GM21526 (cell line): ENCODE data around the gene UTY.
"Not testable (repeated sequence)": the region's sequence is repeated elsewhere in the genome, so short reads cannot be mapped to it uniquely, and the experiment has no call there.

Experiments
- ATAC-seq: cut with Tn5 transposase; IDR thresholded peaks from one replicate; pipeline ENCODE4 v1.9.1; 2021; ENCODE audit warnings: moderate library complexity; ENCODE audit not compliant: unreplicated experiment, low FRiP score

Gene UTY

DNA sequence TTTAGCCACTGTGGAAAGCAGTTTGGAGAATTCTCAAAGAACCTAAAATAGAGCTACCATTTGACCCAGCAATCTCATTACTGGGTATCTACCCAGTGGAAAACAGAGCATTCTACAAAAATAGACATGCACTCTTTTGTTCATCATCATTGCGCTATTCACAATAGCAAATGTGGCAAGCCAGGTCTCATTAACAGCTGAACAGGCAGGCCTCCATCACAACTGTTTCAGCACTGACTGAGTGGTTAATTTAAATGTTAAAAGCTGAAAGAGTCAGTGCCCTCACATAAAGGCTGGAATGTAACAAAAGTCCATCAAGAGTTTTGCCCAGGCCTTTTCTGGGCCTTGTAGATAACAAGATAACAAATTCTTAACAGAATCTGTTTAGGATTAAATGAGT, 166.9 kb downstream of the UTY start:
- ATAC-seq, result no peak

DNA sequence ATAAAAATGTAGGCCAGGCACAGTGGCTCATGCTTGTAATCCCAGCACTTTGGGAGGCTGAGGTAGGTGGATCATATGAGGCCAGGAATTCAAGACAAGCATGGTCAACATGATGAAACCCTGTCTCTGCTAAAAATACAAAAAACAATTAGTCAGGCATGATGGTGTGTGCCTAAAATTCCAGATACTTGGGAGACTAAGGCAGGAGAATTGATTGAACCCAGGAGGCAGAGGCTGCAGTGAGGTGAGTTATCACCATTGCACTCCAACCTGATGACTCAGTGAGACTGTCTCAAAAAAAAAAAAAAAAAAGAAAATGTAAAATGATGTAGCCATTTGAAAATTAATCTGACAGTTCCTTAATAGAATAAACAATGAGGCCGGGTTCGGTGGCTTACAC, 171.9 kb downstream of the UTY start:
- no peak for ATAC-seq

DNA sequence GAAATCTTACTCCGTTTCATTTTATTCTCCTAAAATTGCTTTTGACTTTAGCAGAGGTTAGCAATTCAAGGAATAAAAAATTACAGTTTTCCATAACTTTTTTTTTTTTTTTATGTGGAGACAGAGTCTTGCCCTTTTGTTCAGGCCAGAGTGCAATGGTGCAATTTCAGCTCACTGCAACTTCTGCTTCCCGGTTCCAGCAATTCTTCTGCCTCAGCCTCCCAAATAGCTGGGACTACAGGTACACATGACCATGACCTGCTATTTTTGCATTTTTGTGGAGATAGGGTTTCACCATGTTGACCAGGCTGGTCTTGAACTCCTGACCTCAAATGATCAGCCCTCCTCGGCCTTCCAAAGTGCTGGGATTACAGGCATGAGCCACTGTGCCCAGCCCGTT, 179.0 kb downstream of the UTY start:
- no peak for ATAC-seq

DNA sequence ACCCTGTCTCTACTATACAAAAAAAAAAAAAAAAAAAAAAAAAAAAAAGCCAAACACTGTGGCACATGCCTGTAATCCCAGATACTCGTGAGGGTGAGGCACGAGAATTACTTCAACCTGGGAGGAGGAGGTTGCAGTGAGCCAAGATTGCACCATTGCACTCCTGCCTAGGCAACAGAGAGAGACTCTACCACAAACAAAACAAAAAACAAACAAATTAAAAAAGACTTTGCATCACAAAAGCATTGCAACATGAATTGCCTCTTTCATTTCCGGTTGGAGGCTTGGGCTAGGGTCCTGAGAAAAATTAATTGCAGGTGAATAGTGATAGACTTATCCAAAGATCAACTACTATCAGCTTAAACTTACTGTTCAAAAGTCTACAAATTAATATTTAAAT, 180.4 kb downstream of the UTY start:
- ATAC-seq, result no peak

DNA sequence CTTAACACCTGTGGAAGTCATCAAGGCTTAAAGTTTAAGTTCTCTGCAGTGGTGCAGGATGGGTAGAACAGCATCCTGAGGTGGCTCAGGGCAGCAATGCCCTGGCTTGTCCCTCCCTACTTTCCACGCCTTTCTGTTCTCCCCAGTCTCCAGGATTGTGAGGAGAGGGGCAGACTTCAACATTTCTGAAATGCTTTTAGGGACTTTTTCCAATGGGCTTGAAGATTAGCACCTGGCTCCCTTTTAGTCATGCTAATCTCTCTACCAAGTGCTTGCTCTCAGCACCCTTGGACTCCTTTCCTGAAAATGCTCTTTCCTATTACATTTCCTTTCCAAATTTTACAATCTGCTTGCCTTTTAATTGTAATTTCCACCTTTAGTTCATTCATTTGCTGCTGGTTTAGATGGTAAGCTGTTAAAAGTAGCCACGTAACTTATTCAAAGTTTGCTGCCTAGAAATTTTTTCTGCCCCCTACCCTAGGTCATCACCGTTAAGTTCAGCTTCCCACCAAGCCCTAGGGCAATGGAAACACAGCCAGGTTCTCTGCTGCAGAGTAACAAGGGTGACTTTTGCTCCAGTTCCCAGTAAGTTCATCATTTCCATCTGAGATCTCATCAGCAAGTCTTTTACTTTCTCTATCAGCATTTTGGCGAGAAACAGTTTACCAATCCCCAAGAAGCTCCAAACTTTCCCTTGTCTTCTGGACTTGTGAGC, 183.5 kb downstream of the UTY start:
- ATAC-seq, result no peak

DNA sequence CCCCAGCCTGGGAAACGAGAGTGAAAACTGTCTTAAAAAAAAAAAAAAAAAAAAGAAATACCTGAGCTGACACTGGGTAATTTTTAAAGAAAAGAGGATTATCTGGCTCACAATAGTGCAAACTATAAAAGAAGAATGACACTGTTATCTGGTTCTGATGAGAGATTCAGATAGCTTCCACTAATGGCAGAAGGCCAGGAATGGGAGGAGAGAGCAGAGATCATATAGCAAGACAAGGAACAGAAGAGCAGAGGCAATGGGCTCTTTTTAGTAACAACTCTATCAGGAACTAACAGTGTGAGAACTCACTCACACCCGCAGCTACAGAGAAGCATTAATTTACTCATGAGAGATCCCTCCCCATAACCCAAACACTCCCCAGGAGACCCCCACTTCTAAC, 184.8 kb downstream of the UTY start:
- no peak for ATAC-seq

DNA sequence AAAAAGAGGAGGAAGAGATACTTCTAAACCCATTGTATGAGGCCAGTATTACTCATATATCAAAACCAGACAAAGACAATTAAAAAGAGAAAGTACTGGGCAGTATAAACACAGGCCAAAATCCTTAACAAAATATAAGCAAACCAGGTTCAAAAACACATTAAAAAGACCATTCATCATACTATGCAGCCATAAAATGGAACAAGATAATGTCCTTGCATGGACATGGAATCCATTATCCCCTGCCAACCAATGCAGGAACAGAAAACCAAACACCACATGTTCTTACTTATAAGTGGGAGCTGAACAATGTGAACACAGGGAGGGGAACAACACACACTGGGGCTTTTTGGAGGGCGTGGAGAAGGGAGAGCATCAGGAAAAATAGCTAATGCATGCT, 188.6 kb downstream of the UTY start:
- ATAC-seq, result no peak

DNA sequence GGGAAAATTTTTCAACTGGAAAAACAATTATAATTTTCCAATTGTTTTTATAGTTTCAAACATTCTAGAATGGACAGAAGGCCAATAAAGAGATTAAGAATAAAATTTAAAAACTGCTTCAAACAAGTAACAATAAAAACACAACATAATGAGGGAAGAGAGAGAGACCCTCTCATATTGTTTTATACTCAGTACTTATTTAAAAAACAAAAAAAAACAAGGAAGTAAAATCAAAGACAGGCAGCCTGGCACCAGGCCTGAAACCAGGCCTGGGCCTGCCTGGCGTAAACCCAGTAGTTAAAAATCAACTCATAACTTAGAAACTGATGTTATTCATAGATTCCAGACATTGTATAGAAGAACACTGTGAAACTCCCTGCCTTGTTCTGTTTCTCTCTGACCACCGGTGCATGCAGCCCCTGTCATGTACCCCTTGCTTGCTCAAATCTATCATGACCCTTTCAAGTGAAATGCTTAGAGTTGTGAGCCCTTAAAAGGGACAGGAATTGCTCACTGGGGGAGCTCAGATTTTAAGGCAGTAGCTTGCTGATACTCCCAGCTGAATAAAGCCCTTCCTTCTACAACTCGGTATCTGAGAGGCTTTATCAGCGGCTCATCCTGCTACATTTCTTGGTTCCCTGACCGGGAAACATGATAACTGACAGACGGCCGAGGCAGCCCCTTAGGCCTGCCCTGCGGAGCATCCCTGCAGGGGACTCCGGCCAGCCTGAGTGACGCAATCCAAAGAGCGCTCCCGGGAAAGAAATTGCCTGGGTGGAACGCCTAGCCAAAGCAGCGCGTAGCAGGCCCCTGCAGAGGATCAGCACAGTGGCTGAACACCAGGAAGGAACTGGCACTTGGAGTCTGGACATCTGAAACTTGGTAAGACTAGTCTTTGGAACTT, 197.4 kb downstream of the UTY start:
- not testable (repeated sequence) for ATAC-seq

DNA sequence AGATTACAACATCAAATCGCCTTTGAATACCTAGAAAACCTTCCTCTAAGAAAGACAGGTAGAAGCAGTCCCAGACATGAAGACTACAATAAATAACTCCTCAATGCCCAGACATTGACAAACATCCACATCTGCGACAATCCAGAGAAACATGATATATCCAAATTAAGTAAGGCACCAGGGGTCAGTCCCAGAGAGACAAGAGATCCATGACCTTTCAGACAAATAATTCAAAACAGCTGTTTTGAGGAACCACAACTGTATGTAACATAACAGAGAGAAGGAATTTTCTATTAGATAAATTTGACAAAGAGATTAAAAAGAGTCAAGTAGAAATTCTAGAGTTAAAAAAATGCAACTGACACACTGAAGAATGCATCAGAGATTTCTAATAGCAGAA, 200.3 kb downstream of the UTY start:
- ATAC-seq, result no peak

DNA sequence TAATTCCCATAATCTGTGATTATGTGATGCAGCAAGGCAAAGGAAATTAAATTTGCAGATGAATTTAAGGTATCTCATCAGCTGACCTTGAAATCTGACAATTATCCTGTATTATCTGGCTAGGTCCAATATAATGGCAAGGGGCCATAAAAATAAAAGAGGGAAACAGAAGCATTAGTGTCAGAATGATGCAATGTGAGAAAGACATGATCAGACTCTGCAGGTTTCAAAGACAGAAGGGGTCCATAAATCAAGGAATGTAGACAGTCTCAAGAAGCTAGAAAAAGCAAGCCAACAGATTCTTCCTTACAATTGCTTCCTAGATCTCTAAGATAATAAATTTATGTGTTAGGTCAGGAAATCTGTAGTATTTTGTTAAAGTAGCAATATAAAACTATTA, 208.1 kb downstream of the UTY start:
- no peak for ATAC-seq

DNA sequence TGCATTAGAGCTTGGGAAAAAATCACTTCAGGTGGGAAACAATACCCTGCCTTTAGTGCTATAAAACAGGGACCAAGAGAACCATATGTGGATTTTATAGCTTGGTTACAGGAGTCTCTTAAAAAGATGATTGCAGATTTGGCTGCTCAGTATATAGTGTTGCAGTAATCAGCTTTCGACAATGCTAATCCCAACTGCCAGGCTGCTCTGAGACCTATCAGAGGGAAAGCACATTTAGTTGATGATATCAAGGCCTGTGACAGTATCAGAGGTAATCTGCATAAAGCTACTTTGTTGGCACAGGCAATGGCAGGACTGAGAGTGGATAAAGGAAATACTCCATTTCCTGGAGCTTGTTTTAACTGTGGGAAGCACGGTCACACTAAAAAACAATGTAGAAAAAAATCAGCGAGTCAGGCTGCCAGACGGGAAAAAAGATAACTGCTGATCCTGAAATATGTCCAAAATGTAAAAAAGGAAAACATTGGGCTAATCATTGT, 225.8 kb downstream of the UTY start:
- ATAC-seq, result not testable (repeated sequence)

DNA sequence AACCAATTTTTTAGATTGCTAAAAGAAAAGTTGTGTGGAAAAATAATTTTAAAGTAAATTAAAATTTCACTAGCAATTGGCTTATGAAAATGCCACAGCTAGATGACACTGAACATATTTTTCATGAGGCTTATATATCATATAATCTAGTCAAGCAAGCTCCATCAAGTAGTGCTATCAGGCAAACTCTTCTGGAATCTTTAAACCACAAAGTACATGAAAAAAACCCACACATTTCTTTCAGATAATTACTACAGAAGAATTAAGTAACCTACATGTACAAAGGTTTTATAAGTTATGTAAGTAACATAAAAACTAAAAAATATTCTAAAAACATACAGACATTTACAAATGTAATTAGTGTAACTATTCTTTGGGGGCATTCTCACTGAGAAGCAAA, 229.4 kb downstream of the UTY start:
- no peak for ATAC-seq

DNA sequence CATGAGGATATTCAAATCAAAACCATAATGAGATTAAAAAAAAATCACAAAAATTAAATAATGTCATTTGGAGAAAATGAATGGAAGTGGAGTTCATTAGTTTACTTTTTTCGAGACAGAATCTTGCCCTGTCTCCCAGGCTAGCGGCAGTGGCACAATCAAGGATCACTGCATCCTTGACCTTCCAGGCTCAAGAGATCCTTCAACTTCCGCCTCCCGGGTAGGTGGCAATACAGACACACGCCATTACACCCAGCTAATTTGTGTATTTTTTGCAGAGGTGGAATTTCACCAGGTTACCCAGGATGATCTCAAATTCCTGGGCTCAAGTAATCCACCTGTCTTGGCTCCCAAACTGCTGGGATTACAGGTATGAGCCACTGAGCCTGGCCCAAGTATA, 236.1 kb downstream of the UTY start:
- ATAC-seq, result no peak

DNA sequence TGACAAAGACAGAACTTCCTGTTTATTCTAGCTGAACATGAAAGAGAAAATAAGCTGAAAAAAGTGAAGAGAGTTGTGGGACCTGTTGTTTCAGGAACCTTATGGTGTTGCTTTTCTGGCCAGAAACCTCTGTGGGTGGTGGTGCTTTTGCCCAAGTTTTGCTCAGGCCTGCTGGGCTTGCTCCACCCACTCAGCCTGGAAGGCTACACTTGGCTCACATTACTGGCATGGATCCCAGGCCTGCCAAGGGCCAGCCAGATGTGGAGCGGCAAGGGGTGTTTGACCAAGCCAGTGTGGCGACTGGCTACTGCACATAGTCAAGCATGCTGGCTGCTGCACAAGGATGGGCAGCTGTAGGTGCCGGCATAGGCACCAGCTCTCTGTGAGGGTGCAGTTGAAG, 245.9 kb downstream of the UTY start:
- no peak for ATAC-seq

DNA sequence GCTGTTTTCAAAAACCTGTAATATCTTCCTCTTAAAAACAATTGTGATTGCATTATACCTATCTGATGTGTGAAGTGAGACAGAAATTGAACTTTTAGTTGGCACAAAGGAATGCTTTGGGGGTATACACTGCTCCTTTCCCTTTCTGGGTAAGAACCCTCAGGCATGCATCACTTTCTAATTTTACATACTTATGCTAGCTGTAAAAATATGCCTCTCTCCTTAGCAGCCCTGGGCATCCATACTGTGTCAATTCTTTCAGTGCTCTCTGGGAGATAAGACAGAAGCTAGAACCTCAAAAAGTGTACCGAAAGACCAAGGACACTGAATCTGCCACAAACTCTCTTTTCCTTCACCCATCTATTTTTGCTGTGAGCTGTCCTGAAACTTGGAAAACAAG, 246.7 kb downstream of the UTY start:
- ATAC-seq, result no peak

DNA sequence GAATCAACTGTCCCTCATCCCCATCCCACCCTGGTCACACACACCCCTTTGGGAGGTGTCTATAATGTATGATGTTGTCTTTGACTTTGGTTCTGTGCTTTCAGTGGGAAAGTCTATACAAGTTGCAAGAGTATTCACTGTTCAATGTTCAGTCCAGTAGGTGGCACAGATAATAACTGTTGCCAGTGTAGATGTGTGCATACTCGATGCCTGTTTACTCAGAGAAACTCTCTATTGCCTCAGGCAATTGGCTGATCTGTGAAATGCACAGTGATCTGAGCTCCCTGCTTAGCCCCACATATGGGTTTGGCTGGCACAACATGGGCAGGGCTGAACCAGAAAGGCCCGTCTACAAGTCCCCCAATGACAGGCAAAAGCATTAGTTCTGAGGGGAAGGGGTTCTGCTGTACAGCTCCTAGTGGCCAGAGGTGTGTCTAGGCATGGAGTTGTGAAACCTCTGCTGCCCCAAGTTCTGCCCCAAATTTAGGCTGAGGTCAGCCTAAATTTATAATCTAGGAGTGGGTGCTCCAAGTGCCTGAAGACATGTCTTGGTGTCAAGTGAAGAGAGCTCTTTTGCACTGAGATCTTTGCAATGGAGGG, 252.4 kb downstream of the UTY start:
- no peak for ATAC-seq

DNA sequence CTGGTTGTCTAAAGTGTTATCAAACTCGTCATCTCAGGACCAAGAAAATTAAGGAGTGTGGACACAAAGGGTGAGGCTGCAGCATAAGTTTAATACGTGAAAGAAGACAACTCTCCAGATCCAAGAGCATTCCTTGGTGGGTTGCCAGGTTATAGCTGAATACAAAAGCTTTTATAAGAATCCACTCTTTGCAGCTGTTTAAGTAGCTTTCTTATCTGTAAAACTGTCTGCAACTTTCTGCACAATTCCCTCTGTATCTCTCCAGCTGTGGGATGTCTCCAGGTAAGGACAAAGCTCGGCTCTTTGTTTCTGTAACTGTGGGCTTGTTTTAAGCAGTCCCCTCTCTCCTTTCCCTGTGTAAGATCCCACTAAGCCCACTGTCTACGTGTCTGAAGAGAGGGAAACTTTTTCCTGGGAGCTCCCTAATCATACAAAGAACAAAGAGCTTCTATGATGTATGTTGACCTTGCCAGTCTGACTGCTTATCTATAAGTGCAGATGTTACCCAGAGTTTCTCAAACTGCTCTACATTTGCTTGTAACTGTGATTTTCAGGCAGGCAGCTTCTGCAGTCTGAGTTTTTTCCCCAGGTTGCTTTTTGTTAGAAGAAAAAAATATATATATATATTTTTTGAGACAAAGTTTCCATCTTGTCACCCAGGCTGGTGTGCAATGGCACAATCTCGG, 268.7 kb downstream of the UTY start:
- ATAC-seq, result no peak

DNA sequence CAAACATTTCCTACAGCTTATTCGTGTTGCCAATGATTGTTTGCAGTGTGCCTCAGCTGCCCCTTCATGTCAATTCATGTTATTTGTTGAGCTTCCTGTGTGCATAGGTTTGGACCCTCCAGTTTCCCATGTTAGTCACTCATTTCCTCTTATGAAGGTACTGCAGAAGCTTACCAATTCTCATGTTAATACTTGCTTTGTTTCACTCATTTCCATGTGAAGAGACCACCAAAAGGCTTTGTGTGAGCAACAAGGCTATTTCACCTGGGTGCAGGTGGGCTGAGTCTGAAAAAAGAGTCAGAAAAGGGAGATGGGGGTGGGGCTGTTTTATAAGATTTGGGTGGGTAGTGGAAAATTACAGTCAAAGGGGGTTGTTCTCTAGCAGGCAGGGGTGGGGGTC, 274.6 kb downstream of the UTY start:
- no peak for ATAC-seq
